Pons (tissue), 1 donor: Measurements from ENCODE around the gene SRD5A3.

ENCODE experiments used
- DNase-seq: peaks from one replicate; pipeline ENCODE4 v3.0.0-alpha.2; 2016; ENCODE audit warnings: low spot score

Gene SRD5A3

DNA sequence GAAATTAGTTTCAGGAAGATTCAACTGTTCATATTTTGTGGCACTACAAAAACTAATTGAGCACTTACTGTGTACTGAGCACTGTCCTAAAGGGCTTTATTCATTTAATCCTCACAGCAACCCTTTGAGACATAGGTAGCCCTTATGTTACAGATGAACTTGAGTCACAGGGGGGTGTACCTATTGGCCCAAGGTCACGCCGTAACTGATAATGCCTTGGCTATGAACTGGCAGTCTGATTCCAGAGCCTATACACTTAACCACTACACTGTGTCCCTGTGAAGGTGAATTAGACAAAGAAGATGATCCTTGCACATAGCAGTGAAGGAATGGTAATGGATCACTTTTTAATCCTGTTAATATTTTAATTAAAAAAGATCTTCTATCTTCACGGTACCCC is 61.7 kb downstream of the SRD5A3 start:
- no peak for DNase-seq

DNA sequence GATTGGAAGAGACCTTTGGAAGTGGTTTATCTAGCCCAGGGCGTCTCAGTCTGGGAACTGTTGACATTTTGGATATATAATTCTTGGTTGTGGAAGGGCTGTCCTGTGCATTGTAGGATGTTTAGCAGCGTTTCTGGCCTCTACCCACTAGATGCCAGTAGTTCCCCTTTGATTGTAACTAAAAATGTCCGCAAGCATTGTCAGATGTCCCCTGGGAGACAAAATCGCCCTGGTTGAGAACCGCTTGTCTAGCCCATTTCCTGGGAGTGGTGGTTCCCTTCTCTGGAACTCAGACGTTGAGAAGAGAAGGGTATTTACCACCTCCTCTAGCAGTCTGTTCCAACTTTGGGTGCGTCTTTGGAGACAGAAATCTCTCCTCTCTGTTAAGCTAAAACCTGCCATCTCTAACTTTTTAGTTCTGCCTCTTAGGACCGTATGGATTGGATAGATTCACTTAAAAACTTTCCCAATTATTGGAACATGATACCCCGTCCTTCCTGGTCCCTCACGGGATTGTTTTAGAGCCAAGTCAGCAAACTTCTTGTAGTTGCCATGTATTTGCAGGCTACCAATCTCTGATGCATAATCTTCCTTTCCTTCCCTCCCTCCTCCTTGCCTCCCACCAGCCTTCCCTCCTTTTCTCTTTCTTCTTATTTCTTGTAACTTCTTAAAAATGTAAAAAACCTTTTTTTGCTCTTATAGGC is 63.6 kb downstream of the SRD5A3 start:
- DNase-seq = peak; percentile 69

GRCh38 chr4:55410431-55410830 is 64.4 kb downstream of the SRD5A3 start:
- DNase-seq = no peak

GRCh38 chr4:55411621-55412020 is 65.6 kb downstream of the SRD5A3 start:
- no peak for DNase-seq

DNA sequence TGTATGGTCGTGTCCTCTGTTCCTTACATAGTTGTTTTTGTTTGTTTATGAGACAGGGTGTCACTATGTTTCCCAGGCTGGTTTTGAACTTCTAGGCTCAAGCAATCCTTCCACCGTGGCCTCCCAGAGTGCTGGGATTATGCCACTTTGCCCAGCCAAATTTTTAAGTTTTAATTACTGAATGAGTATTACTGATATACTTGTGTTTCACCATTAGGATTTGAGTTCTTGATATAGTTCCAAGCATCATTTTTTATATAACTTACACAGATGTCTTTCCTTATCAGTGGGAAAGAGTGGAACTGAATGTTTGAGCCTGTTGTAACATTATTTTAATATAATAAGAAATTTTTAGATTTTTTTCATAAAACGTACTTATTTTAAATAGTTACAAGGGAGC is 70.1 kb downstream of the SRD5A3 start:
- DNase-seq = no peak
